CD8-positive, alpha-beta memory T cell (primary cell): Measurements from ENCODE around the gene LSG1. TPM values are rescaled to one million over a fixed set of nuclear protein-coding genes. Genes with fewer than 3 reads are reported as not detected.
A peak's percentile ranks its signal among the peaks of the same experiment; 100 is the strongest.

Source experiments
- CTCF ChIA-PET: fragments of 350-600 bp; sonication (Branson Sonifier 250); formaldehyde crosslinking; loops from one replicate; lab custom pipeline; 2021; ENCODE audit warnings: antibody characterized with exemption; lab: Charles Lee
- POLR2A ChIA-PET: fragments of 350-600 bp; sonication (Branson Sonifier 250); formaldehyde crosslinking; loops from one replicate; lab custom pipeline; 2021; ENCODE audit warnings: antibody characterized with exemption; lab: Charles Lee
- DNase-seq, 5 donors: peaks; one replicate each; pipeline versions ENCODE4 v3.0.0 to v3.0.0-alpha.2; 2020 to 2022; ENCODE audit warnings: mixed read lengths in 1 of 5
- H3K27ac ChIP-seq: one replicate; pipeline ENCODE4 v1.7.0; 2013; ENCODE audit warnings: low read depth, mild to moderate bottlenecking, low read length, moderate library complexity
- H3K27me3 ChIP-seq: 2 replicates; pipeline ENCODE4 v1.7.0; 2013; ENCODE audit warnings: low read length, mild to moderate bottlenecking; ENCODE audit not compliant: insufficient read depth, poor library complexity, severe bottlenecking
- H3K36me3 ChIP-seq: 2 replicates; pipeline ENCODE4 v1.7.0; 2013; ENCODE audit warnings: mild to moderate bottlenecking, low read length, moderate library complexity; ENCODE audit not compliant: insufficient read depth
- H3K4me1 ChIP-seq: 2 replicates; pipeline ENCODE4 v1.7.0; 2013; ENCODE audit warnings: mild to moderate bottlenecking, low read length, moderate library complexity; ENCODE audit not compliant: insufficient read depth
- H3K4me3 ChIP-seq: 2 replicates; pipeline ENCODE4 v1.7.0; 2013; ENCODE audit warnings: mild to moderate bottlenecking, low read length
- H3K9me3 ChIP-seq: 2 replicates; pipeline ENCODE4 v1.7.0; 2013; ENCODE audit warnings: mild to moderate bottlenecking, low read length
- H3K27ac Mint-ChIP-seq, 8 donors: one replicate each; pipeline ENCODE4 v1.8.0; 2020 to 2021; ENCODE audit warnings: mixed read lengths in 8 of 8, mild to moderate bottlenecking in 6 of 8, inconsistent platforms in 3 of 8, moderate library complexity in 3 of 8
- H3K27me3 Mint-ChIP-seq, 2 donors: one replicate each; pipeline ENCODE4 v1.8.0; 2020 to 2021; ENCODE audit warnings: mixed read lengths in 2 of 2, mild to moderate bottlenecking in 1 of 2, moderate library complexity in 1 of 2
- H3K36me3 Mint-ChIP-seq, 3 donors: one replicate each; pipeline ENCODE4 v1.8.0; 2020 to 2021; ENCODE audit warnings: mixed read lengths in 3 of 3, inconsistent platforms in 1 of 3, mild to moderate bottlenecking in 1 of 3
- H3K4me1 Mint-ChIP-seq, 3 donors: one replicate each; pipeline ENCODE4 v1.8.0; 2020 to 2021; ENCODE audit warnings: mixed read lengths in 3 of 3, inconsistent platforms in 1 of 3, mild to moderate bottlenecking in 1 of 3
- H3K4me3 Mint-ChIP-seq, 7 donors: one replicate each; pipeline ENCODE4 v1.8.0; 2020 to 2021; ENCODE audit warnings: mixed read lengths in 7 of 7, mild to moderate bottlenecking in 6 of 7, moderate library complexity in 4 of 7, inconsistent platforms in 2 of 7
- H3K9me3 Mint-ChIP-seq, 5 donors: one replicate each; pipeline ENCODE4 v1.8.0; 2020 to 2022; ENCODE audit warnings: mixed read lengths in 5 of 5, mild to moderate bottlenecking in 3 of 5, moderate library complexity in 2 of 5, inconsistent platforms in 1 of 5
- polyA plus RNA-seq: library from polyadenylated mRNA; unstranded; fragments of 300-500 nt; fragmentation: Illumina TruSeq; gene quantifications from one replicate; pipeline ENCODE4 v1.2.3, GENCODE V29; 2021
- total RNA-seq, 2 experiments: library from RNA; stranded (reverse); gene quantifications; one replicate each; pipeline ENCODE4 v1.2.3, GENCODE V29; 2021

LSG1 gene
- total and polyA plus RNA-seq, 3 experiments from 2014 or later, result 39.3 to 68.8 (median 65.2) TPM

- peaks cover 2 to 10% of the 10 kb centered on the region in 2 donors for H3K27me3 Mint-ChIP-seq
Measured at GRCh38 chr3:194686414-194686815, 14.4 kb upstream of the LSG1 start.

GRCh38 chr3:194685718-194686413, 13.9 kb upstream of the LSG1 start, which contains the start of gene FAM43A:
Gene FAM43A (plus strand): TSS chr3:194685883. CDS start chr3:194686827, 944 bp downstream.
- Mint-ChIP-seq H3K27me3 (peaks cover 2 to 10% of the 10 kb centered on the region in 2 donors), H3K36me3 (peaks cover 0 to 5% (median 0%) of the 10 kb centered on the region in 3 donors), H3K9me3 (no peaks in the 10 kb centered on the region)

More at GRCh38 chr3:194686414-194686815, 14.4 kb upstream of the LSG1 start:
- no peaks in the 10 kb centered on the region for H3K9me3 Mint-ChIP-seq
- peak overlapping the region in 7 of 8 donors; percentile 2 to 95 (median 88) for H3K27ac Mint-ChIP-seq
- H3K4me3 Mint-ChIP-seq, result peak overlapping the region; percentile 86 to 100 (median 96)
- Histone ChIP-seq H3K4me3 (peak overlapping the region; percentile 78), H3K36me3 (no peaks in the 10 kb centered on the region), H3K27me3 (no peaks in the 10 kb centered on the region), H3K9me3 (no peaks in the 10 kb centered on the region), H3K4me1 (peaks cover 37% of the 10 kb centered on the region), H3K27ac (peak overlapping the region; percentile 38)
- no peak for DNase-seq
- peaks cover 0 to 5% (median 0%) of the 10 kb centered on the region in 3 donors for H3K36me3 Mint-ChIP-seq
- ChIA-PET POLR2A (interaction anchor here (0.6 to 8.0 kb wide), 6 partner anchors 13 to 865 kb away, joined by 3 to 115 read pairs (median 4); partner anchors contain the start of genes LSG1 and XXYLT1), CTCF (interaction anchor here (0.7 to 4.1 kb wide), 9 partner anchors 11 to 583 kb away, joined by 3 to 85 read pairs (median 5); partner anchors contain the start of gene LSG1)
- H3K4me1 Mint-ChIP-seq, result peaks cover 50 to 58% (median 56%) of the 10 kb centered on the region in 3 donors

DNA sequence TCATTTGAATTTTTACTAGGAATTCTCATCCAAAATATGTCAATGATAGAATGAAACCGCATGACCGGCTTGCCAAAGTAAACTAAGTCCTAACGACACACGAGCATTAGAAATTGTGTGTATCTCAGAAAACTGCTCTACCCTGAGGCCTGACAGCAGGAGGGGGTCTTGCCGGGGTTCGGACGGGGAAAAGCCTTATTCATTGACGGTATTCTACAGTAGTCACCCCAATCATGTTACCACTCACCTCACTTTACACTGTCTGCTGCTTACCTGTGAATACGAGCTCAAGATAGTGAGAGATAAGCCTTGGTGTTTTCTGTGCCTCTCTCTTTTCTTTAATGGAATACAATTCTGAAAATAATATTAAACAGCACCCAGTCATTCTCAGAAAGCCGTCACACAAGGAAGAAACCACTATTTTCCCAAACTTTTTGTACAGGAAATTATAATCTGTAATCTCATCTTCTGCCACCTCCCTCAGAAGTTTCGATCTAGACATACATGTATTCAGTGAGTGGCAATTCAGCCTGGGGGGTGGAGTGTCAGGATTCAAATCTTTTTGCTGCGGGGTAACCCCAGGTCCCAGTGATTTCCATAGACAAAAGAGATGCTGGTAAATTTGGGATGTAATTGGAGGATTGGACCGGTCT, 13.2 kb upstream of the LSG1 start:
- DNase-seq, result peak in 1 of 5 donors; percentile 36
- peak overlapping the region; percentile 38 for H3K27ac ChIP-seq

More at GRCh38 chr3:194685718-194686413, 13.9 kb upstream of the LSG1 start, which contains the start of gene FAM43A:
- ChIA-PET POLR2A (interaction anchor here (0.6 to 8.0 kb wide), 5 partner anchors 12 to 865 kb away, joined by 3 to 115 read pairs (median 3); partner anchors contain the start of gene LSG1), CTCF (interaction anchor here (0.7 to 4.1 kb wide), 6 partner anchors 11 to 576 kb away, joined by 3 to 85 read pairs (median 17); partner anchors contain the start of gene LSG1)
- H3K27ac ChIP-seq, result peak within 1 kb of the TSS; percentile 38
- no peaks in the 10 kb centered on the region for H3K9me3 ChIP-seq
- peak within 1 kb of the TSS; percentile 78 for H3K4me3 ChIP-seq
- Mint-ChIP-seq H3K27ac (peak within 1 kb of the TSS; percentile 79 to 95 (median 90)), H3K4me1 (peaks cover 46 to 56% (median 54%) of the 10 kb centered on the region in 3 donors), H3K4me3 (peak within 1 kb of the TSS; percentile 86 to 100 (median 96))
- no peaks in the 10 kb centered on the region for H3K27me3 ChIP-seq
- no peaks in the 10 kb centered on the region for H3K36me3 ChIP-seq
- peak; percentile 22 to 81 (median 68) for DNase-seq
- H3K4me1 ChIP-seq, result peaks cover 37% of the 10 kb centered on the region

DNA sequence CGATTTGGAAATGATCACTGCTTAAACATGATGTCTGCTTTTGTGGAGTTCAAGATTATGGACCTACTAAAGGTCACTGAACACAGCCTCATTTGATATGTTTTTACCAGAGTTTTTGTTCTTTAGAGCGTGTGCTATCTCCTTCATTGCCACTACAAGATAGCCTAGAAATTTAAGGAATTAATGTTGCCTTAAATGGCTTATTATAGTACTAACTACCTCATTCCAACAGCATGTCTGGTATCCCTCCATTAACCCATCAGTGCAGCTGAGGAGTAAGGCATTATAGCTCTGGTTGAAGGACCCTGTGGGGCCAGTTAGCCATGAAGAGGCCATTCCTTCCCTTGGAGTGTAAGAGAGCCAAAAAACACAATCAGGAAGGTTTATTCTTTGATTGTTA, 11.4 kb upstream of the LSG1 start:
- Mint-ChIP-seq H3K27me3 (peaks cover 2 to 4% of the 10 kb centered on the region in 2 donors), H3K9me3 (no peaks in the 10 kb centered on the region), H3K27ac (peak overlapping the region in 2 of 8 donors; percentile 54 to 63), H3K4me3 (peak overlapping the region in 1 of 7 donors; percentile 70), H3K4me1 (peaks cover 27 to 41% (median 31%) of the 10 kb centered on the region in 3 donors), H3K36me3 (peaks cover 0 to 5% (median 0%) of the 10 kb centered on the region in 3 donors)
- ChIA-PET CTCF (interaction anchor here (1.1 to 4.0 kb wide), 18 partner anchors 12 to 839 kb away, joined by 3 to 88 read pairs (median 5); partner anchors contain the start of genes LSG1 and XXYLT1), POLR2A (interaction anchor here (8.0 kb wide), 1 partner anchor 10 kb away, joined by 115 read pairs; the partner anchor contains the start of gene LSG1)
- Histone ChIP-seq H3K27ac (no peak overlapping the region), H3K9me3 (no peaks in the 10 kb centered on the region), H3K4me1 (peaks cover 30% of the 10 kb centered on the region), H3K4me3 (no peak overlapping the region), H3K27me3 (no peaks in the 10 kb centered on the region), H3K36me3 (no peaks in the 10 kb centered on the region)
- DNase-seq, result no peak

More for the DNA sequence above, 13.2 kb upstream of the LSG1 start:
- H3K36me3 ChIP-seq, result no peaks in the 10 kb centered on the region
- H3K27ac Mint-ChIP-seq, result peak overlapping the region; percentile 77 to 95 (median 90)
- peaks cover 37% of the 10 kb centered on the region for H3K4me1 ChIP-seq
- H3K27me3 Mint-ChIP-seq, result peaks cover 2 to 10% of the 10 kb centered on the region in 2 donors
- H3K36me3 Mint-ChIP-seq, result peaks cover 0 to 5% (median 0%) of the 10 kb centered on the region in 3 donors
- H3K4me3 ChIP-seq, result peak overlapping the region; percentile 78
- peak overlapping the region; percentile 86 to 100 (median 94) for H3K4me3 Mint-ChIP-seq
- CTCF ChIA-PET, result interaction anchor here (0.5 to 4.1 kb wide), 3 partner anchors 12 to 577 kb away, joined by 3 to 85 read pairs (median 28); partner anchors contain the start of gene LSG1
- no peaks in the 10 kb centered on the region for H3K9me3 Mint-ChIP-seq
- H3K4me1 Mint-ChIP-seq, result peaks cover 43 to 56% (median 47%) of the 10 kb centered on the region in 3 donors
- no peaks in the 10 kb centered on the region for H3K9me3 ChIP-seq
- H3K27me3 ChIP-seq, result no peaks in the 10 kb centered on the region
- POLR2A ChIA-PET, result interaction anchor here (1.6 to 8.0 kb wide), 2 partner anchors 12 to 576 kb away, joined by 6 to 115 read pairs; partner anchors contain the start of gene LSG1

DNA sequence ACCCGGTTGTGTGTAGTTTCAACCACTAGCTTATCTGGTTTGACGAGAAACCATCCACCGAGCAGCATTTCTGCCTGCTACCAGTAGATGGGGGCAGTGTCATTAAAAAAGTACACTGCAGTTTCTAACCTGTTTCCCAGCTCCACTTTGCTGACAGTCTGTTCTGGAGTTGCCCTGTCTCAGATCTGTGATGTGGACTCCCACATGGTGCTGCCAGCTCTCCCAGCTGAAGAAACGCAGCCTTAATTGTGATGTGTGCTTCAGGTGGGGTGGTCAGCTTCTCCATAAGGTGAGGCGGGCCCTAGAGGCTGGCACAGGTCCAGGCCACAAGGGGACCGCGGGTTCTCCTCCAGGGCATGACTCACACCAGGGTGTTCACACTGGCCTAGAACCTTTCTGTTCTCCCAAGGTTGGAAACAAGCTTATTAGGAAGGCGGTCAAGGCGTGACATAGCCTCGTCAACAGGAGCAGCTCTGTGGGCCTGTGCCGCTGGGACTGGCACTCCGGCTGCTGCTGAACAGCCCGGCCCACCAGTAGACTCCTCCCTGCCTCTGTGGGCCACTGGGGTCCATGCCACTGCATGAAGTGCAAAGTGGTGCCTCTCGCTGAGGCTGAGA, 10.8 kb upstream of the LSG1 start:
- POLR2A ChIA-PET, result interaction anchor here (0.7 to 8.0 kb wide), 3 partner anchors 9 to 592 kb away, joined by 3 to 115 read pairs (median 3); partner anchors contain the start of gene LSG1
- Histone ChIP-seq H3K27ac (no peak overlapping the region), H3K4me3 (no peak overlapping the region), H3K9me3 (no peaks in the 10 kb centered on the region), H3K4me1 (peaks cover 27% of the 10 kb centered on the region), H3K36me3 (no peaks in the 10 kb centered on the region), H3K27me3 (no peaks in the 10 kb centered on the region)
- Mint-ChIP-seq H3K9me3 (no peaks in the 10 kb centered on the region), H3K4me1 (peaks cover 26 to 38% (median 29%) of the 10 kb centered on the region in 3 donors), H3K27ac (peak overlapping the region in 4 of 8 donors; percentile 12 to 63 (median 46)), H3K36me3 (peaks cover 0 to 5% (median 0%) of the 10 kb centered on the region in 3 donors), H3K4me3 (peak overlapping the region in 3 of 7 donors; percentile 2 to 70 (median 28)), H3K27me3 (peaks cover 2 to 4% of the 10 kb centered on the region in 2 donors)
- CTCF ChIA-PET, result interaction anchor here (0.8 to 4.0 kb wide), 29 partner anchors 8 to 839 kb away, joined by 3 to 88 read pairs (median 5); partner anchors contain the start of genes LSG1 and XXYLT1
- peak; percentile 39 to 75 (median 63) for DNase-seq

DNA sequence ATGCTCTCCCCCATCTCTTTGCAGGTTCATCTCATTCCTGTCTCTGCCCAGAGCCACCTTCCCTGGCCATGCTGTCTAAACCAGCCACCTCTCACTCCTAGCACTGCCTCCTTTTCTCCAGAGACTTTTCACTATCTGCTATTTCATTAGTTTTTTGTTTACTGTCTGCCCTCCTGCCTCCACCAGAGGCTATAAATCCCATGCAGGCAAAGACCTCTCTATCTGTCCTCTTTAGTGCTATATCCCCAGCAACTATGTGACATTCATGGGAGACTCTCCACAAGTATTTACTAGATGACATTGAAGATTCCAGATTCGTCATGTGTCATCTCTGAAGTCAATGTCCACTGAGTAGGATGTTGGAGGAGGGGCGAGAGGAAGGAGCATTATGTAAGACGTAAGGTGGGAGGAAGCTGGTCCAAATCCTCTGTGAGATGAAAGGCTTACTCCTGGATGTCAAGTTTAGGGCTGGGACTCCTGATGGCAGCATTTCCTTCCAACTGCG, 10.2 kb upstream of the LSG1 start:
- no peak for DNase-seq

More for the DNA sequence above, 10.2 kb upstream of the LSG1 start:
- Mint-ChIP-seq H3K4me1 (peaks cover 24 to 35% (median 29%) of the 10 kb centered on the region in 3 donors), H3K36me3 (peaks cover 0 to 3% (median 0%) of the 10 kb centered on the region in 3 donors), H3K4me3 (peak overlapping the region in 1 of 7 donors; percentile 70), H3K27ac (peak overlapping the region in 3 of 8 donors; percentile 8 to 57 (median 12)), H3K9me3 (no peaks in the 10 kb centered on the region), H3K27me3 (peaks cover 2 to 4% of the 10 kb centered on the region in 2 donors)
- Histone ChIP-seq H3K9me3 (no peaks in the 10 kb centered on the region), H3K4me3 (no peak overlapping the region), H3K36me3 (no peaks in the 10 kb centered on the region), H3K27me3 (no peaks in the 10 kb centered on the region), H3K4me1 (peaks cover 24% of the 10 kb centered on the region), H3K27ac (no peak overlapping the region)
- POLR2A ChIA-PET, result interaction anchor here (0.7 to 8.0 kb wide), 3 partner anchors 9 to 592 kb away, joined by 3 to 115 read pairs (median 3); partner anchors contain the start of gene LSG1
- CTCF ChIA-PET, result interaction anchor here (0.8 to 4.0 kb wide), 28 partner anchors 9 to 840 kb away, joined by 3 to 88 read pairs (median 5); partner anchors contain the start of genes LSG1 and XXYLT1
